ENCODE measurements around the gene NOTCH4. TPM values are rescaled to one million over a fixed set of nuclear protein-coding genes. Genes with fewer than 3 reads are reported as not detected.

NOTCH4 gene
- total and polyA plus RNA-seq, 2 donors (not counting 1 experiment from before 2014, with no cell fraction given), result 0.42 to 0.99 TPM

DNA sequence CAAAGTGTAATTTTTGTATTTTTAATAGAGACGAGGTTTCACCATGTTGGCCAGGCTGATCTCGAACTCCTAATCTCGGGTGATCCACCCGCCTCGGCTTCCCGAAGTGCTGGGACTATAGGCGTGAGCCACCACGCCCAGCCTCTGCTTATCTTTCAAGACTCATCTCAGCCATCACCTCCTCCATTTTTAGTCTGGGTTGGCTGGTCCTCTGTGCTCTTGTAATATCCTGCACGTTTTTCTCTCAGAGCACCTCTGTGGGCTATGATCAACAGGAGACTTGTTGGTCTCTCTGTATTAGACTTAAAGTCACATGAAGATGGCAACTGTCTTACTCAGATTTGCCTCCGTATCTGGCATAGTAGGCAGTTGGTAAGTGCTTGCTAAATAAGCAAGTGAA lies 7.6 kb downstream of the NOTCH4 start:
- Histone ChIP-seq H3K4me1 (ENCODE audit: control insufficient read depth, extremely low read depth, insufficient read depth, low read length) (no peaks in the 10 kb centered on the region), H3K27me3 (ENCODE audit: control insufficient read depth, insufficient read depth, low read length) (no peaks in the 10 kb centered on the region), H3K36me3 (ENCODE audit: control insufficient read depth, insufficient read depth, low read length) (no peaks in the 10 kb centered on the region), H3K79me2 (ENCODE audit: control insufficient read depth, insufficient read depth, low read length) (no peaks in the 10 kb centered on the region), H3K4me2 (ENCODE audit: extremely low read depth, insufficient read depth, low read length) (no peak overlapping the region), H3K4me3 (replicated peaks in 1 of 4; ENCODE audit: control extremely low read depth in 1 of 4, insufficient read depth in 1 of 4, low read depth in 3 of 4, low read length in 4 of 4) (no peak overlapping the region), H4K20me1 (ENCODE audit: control insufficient read depth, extremely low read depth, insufficient read depth, low read length) (no peaks in the 10 kb centered on the region), H2AFZ (ENCODE audit: low read length) (no peak overlapping the region), H3K27ac (ENCODE audit: insufficient read depth, low read length) (no peak overlapping the region), H3K9ac (ENCODE audit: insufficient read depth, low read length) (no peak overlapping the region), H3K9me3 (ENCODE audit: control insufficient read depth, insufficient read depth, low read depth, low read length) (no peaks in the 10 kb centered on the region)
- TF ChIP-seq EZH2 (IDR thresholded peaks at IDR 0.05; ENCODE audit: low read length, missing control alignments) (no peak), CTCF (conservative IDR thresholded peaks at IDR 0.05 in 1 of 2, IDR thresholded peaks at IDR 0.05 in 1 of 2; ENCODE audit: low read depth in 1 of 2, low read length in 2 of 2) (no peak)
- no peak for DNase-seq (ENCODE audit: low read depth in 2 of 2)

- Histone ChIP-seq H3K9me3 (ENCODE audit: control insufficient read depth, insufficient read depth, low read depth, low read length) (no peaks in the 10 kb centered on the region), H3K4me2 (ENCODE audit: extremely low read depth, insufficient read depth, low read length) (no peak overlapping the region), H3K9ac (ENCODE audit: insufficient read depth, low read length) (no peak overlapping the region), H2AFZ (ENCODE audit: low read length) (no peak overlapping the region), H3K79me2 (ENCODE audit: control insufficient read depth, insufficient read depth, low read length) (no peaks in the 10 kb centered on the region), H3K27ac (ENCODE audit: insufficient read depth, low read length) (no peak overlapping the region), H3K27me3 (ENCODE audit: control insufficient read depth, insufficient read depth, low read length) (no peaks in the 10 kb centered on the region), H4K20me1 (ENCODE audit: control insufficient read depth, extremely low read depth, insufficient read depth, low read length) (no peaks in the 10 kb centered on the region), H3K4me3 (replicated peaks in 1 of 4; ENCODE audit: control extremely low read depth in 1 of 4, insufficient read depth in 1 of 4, low read depth in 3 of 4, low read length in 4 of 4) (no peak overlapping the region), H3K36me3 (ENCODE audit: control insufficient read depth, insufficient read depth, low read length) (no peaks in the 10 kb centered on the region), H3K4me1 (ENCODE audit: control insufficient read depth, extremely low read depth, insufficient read depth, low read length) (no peaks in the 10 kb centered on the region)
- DNase-seq (ENCODE audit: low read depth in 2 of 2), result no peak
- TF ChIP-seq CTCF (conservative IDR thresholded peaks at IDR 0.05 in 1 of 2, IDR thresholded peaks at IDR 0.05 in 1 of 2; ENCODE audit: low read depth in 1 of 2, low read length in 2 of 2) (no peak), EZH2 (IDR thresholded peaks at IDR 0.05; ENCODE audit: low read length, missing control alignments) (no peak)
These were observed 8.2 kb downstream of the NOTCH4 start for GRCh38 chr6:32215617-32216016.

GRCh38 chr6:32214126-32214525 lies 9.7 kb downstream of the NOTCH4 start:
- Histone ChIP-seq H3K79me2 (ENCODE audit: control insufficient read depth, insufficient read depth, low read length) (no peaks in the 10 kb centered on the region), H3K9me3 (ENCODE audit: control insufficient read depth, insufficient read depth, low read depth, low read length) (no peaks in the 10 kb centered on the region), H2AFZ (ENCODE audit: low read length) (no peak overlapping the region), H3K27me3 (ENCODE audit: control insufficient read depth, insufficient read depth, low read length) (no peaks in the 10 kb centered on the region), H3K9ac (ENCODE audit: insufficient read depth, low read length) (no peak overlapping the region), H4K20me1 (ENCODE audit: control insufficient read depth, extremely low read depth, insufficient read depth, low read length) (no peaks in the 10 kb centered on the region), H3K27ac (ENCODE audit: insufficient read depth, low read length) (no peak overlapping the region), H3K4me3 (replicated peaks in 1 of 4; ENCODE audit: control extremely low read depth in 1 of 4, insufficient read depth in 1 of 4, low read depth in 3 of 4, low read length in 4 of 4) (no peak overlapping the region), H3K4me2 (ENCODE audit: extremely low read depth, insufficient read depth, low read length) (no peak overlapping the region), H3K36me3 (ENCODE audit: control insufficient read depth, insufficient read depth, low read length) (no peaks in the 10 kb centered on the region), H3K4me1 (ENCODE audit: control insufficient read depth, extremely low read depth, insufficient read depth, low read length) (no peaks in the 10 kb centered on the region)
- no peak for DNase-seq (ENCODE audit: low read depth in 2 of 2)
- no peak for TF ChIP-seq EZH2 (IDR thresholded peaks at IDR 0.05; ENCODE audit: low read length, missing control alignments)
- TF ChIP-seq CTCF (conservative IDR thresholded peaks at IDR 0.05 in 1 of 2, IDR thresholded peaks at IDR 0.05 in 1 of 2; ENCODE audit: low read depth in 1 of 2, low read length in 2 of 2), result no peak
